Measurements from ENCODE around the gene RTP3. TPM values are rescaled to one million over a fixed set of nuclear protein-coding genes. Genes with fewer than 3 reads are reported as not detected.

The RTP3 gene
- total and polyA plus RNA-seq, 2 of the 4 experiments (the other 2 are of a cell fraction) = 0.18 to 0.26 TPM

DNA sequence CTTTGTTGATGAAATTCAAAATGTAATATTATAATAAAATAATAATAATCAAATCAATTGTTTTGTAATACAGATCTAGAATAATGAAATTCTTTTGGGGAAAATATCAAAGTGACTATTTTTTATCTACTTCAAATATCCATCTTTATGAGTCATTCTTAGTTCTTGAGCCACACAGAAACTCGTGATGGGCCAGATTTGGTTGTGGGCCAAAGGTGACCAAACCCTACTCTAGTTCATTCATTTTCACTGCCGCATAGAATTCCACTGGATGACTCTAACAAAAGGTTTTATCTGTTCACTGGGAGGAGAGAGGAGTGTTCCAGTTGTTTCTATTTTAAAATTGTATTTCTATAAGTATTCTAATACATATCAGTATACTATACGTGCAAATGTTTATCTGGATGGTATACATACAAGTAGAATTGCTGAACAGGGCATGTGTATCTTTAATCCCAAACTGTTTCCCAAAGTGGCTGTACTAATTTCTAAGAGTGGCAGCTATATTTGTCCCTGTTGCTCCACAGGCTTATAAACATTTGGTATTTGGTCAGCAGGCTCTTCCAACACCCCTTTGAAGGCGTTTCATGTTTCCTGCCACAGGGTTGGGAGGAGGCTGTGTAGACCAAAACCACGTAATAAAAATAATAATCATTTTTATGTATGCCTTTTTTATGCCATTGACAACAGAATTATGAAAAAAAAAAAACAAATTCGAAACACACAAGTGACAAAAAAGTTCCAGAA, 7.3 kb upstream of the RTP3 start (continued):
- TF ChIP-seq, protein P1, sequence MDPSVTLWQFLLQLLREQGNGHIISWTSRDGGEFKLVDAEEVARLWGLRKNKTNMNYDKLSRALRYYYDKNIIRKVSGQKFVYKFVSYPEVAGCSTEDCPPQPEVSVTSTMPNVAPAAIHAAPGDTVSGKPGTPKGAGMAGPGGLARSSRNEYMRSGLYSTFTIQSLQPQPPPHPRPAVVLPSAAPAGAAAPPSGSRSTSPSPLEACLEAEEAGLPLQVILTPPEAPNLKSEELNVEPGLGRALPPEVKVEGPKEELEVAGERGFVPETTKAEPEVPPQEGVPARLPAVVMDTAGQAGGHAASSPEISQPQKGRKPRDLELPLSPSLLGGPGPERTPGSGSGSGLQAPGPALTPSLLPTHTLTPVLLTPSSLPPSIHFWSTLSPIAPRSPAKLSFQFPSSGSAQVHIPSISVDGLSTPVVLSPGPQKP (IDR thresholded peaks at IDR 0.05; ENCODE audit: borderline replicate concordance, low read depth, low read length) = no peak
- TF ChIP-seq CEBPB (IDR thresholded peaks at IDR 0.05; ENCODE audit: low read depth, low read length) = no peak

All from IMR-90 (cell line).